ENCODE results near the gene FAM229A.
"Not testable (repeated sequence)": the region's sequence is repeated elsewhere in the genome, so short reads cannot be mapped to it uniquely, and the experiment has no call there.

FAM229A gene

DNA sequence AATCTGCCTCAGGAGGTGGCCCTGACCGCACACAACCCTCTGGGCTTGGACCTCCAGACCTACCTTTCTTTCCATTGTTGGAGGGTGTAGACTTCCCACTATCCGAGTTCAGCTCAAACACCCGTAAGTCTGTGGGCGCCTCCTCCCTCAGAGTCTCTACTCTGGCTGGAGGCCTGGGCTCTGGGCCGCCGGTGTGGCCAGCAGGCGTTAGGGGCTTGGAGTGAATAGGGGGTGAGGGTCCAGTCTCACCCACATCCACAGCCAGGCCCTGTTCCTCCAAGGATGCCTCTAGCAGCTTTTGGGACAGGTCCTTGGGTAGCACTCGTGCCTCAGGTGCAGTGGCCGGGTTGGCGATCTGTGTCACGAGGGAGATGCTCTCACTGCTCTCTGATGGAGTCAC is 13.9 kb upstream of the FAM229A start:
- DNase-seq: no peak

DNA sequence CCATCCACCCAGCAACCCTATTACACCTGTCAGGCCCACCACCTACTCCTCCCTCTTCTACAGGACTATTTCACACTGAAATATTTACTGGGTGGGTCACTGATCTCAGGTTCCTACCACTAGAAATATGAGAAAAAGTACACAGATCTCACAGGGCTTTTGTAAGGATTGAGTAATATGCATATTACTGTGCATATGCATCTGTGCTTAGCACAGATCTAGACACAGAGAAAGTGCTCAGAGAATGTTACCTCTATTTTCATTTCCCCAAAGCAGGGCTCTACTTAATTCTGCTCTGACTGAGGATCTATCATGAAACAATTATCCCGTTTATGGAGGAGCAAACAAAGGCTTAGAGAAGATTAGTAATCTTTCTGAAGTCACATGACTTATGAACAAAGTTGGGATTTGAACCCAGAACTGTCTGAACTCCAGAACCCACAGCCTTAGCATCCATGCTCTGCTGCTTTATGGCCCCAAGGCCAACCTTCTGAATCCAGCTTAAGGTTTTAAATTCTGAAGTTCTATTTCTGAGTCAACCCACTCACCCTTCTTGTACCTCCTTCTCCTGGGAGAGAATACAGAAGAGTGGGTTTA is 11.8 kb upstream of the FAM229A start:
- no peak for DNase-seq

DNA sequence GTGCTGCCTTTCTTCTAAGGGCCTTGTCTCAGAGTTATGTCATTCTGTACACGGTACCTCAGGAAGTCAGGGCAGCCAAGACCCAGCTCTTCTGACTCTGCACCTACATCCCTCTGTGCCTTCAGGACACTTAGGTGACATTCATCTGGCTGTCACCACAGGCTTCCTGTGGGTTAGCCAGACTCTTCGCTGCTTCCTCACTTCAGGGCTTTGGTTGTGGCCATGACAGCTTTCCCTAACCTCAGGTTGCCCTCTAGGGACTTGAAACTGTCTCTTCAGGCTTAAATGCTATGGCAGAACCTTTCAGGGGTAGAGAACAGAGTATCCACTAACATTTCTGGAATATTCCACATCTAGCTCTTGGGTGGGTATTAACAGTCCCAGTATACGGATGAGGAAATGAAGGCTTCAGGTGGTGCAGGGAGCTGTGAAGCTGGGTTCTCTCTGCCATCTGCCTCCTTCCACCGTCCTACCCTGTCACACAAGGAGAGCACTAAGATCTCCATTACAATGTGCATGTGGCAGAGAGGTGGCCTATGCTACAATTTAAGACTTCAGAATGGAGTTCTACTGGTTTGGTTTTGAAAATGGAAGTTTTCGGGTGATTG is 10.0 kb upstream of the FAM229A start:
- DNase-seq: peak; percentile 22

DNA sequence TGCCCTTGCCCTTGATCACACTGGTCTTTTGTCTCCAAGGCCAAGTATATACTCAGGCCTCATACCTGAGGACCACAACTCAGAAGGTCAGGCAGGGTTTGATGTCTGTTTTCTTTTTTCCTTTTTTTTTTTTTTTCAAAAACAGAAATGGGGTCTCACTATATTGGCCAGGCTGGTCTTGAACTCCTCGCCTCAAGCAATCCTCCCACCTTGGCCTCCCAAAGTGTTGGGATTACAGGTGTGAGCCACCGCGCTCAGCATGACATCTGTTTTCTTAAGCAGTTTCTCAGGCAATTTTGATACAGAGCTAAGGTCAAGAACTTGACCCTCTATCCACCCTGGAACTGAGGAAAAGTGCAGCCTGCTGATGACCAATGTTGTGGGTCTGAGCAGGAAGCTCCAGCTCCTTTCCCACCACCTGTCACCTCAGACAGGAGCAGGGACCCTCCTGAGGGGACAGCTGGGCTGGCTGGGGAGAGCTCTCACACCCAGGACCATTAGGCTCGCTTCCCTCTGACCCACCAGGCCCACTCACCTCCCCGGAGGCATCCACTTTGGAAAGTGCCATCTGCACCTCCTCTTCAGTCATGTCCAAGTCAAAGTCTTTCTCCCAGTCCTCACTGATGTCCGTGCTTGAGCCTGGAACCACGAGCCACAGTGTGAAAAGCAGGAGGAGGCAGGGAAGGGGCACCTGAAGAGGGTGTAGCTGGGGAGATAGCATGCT is 5.8 kb upstream of the FAM229A start:
- no peak for DNase-seq

DNA sequence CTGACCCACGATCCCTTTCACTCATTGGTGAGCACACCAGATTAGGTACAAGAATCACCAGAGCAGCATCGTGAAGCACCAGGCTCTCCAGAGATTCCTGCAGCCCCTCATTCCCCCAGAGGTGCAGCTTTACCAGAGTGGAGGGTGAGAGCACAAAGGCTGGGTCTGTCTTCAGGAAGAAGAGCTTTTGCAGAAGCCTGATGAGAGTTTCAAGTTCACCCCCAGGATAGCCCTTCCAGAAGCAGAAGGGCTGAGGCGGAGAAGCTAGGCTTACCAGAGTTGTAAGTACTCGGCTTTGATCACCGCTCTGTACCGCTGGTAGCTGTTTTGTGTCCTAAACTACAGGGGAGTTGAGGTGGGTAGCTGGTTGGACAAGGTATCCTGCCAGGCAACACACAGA is 3.2 kb upstream of the FAM229A start:
- no peak for DNase-seq

DNA sequence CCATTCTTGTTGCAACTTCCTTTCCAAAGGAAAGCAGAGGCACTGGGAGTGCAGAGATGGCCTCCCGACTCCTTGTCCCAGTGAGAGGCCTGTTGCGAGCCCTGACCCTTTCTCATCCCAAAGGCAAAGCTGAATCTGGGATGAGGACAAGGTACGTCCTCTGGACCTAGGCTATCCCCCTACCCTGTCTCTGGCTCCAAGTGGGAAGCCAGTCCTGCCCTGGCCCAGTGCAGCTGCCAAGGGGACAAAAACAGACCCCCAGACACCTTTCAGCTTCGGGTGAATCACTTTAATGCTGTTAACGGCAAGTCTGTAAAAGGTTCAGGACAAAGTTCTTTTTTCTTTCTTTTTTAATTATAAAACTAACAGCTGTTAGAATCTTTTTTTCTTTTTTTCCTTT is 2.6 kb upstream of the FAM229A start:
- no peak for DNase-seq

DNA sequence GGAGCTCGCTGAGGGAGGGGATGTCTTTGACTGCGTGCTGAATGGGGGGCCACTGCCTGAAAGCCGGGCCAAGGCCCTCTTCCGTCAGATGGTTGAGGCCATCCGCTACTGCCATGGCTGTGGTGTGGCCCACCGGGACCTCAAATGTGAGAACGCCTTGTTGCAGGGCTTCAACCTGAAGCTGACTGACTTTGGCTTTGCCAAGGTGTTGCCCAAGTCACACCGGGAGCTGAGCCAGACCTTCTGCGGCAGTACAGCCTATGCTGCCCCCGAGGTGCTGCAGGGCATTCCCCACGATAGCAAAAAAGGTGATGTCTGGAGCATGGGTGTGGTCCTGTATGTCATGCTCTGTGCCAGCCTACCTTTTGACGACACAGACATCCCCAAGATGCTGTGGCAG is 1.4 kb upstream of the FAM229A start:
- DNase-seq: no peak

DNA sequence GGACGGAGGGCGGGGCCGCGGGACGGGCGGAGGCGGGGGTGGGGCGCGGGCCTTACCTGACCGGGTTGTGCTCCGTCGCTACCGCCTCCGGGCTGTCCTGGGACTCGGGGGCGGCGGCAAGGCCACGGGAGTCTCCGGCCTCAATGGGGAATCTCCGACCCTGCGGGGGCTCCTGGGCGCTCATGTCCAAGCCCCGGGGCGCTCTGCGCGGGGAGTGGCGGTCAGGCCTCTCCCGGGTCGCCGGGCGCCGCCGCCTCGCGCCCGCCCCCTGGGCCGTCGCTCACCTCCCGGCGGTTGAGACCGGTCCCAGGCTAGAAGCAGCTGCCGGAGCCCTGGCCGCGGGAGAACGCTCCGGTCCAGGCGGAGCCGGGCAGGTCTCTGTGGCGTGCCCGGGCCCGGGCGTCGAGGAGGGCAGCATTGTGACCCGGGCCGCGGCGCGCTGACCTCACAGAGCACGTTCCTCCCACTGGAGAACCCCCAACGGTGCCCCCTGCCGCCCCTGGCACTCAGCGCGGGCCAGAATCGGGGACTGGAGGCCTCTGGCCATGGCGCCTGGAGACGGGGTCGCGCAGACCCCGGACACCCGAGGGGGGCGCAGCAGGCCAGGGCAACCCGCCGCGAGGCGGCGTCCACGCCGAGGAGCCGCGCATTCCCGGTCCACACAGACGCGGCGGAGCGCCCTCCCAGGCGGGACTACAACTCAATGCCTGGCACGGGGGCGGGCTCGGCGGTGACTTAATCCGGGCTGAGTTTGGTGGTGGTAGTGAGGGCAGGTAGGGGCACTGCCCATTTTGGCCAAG is 411 bp downstream of the FAM229A start:
- no peak for DNase-seq

DNA sequence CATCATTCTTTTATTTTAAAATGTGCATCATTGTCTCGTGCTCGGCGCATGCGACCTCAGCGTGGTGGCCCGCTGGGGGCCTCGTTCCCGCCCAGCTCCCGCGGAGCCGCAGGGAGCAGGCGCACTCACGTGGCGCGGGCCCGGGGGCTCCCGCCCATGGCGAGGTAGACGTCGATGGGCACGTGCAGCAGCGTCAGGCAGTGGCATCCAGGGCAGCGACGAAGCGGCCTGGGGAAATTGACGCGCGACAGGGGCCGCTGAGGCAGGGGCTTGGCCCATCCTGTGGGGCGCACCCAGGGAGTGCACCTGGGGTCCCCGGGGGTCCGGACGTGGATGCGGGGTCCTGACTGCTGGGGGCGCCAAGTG is 994 bp downstream of the FAM229A start:
- DNase-seq: no peak

DNA sequence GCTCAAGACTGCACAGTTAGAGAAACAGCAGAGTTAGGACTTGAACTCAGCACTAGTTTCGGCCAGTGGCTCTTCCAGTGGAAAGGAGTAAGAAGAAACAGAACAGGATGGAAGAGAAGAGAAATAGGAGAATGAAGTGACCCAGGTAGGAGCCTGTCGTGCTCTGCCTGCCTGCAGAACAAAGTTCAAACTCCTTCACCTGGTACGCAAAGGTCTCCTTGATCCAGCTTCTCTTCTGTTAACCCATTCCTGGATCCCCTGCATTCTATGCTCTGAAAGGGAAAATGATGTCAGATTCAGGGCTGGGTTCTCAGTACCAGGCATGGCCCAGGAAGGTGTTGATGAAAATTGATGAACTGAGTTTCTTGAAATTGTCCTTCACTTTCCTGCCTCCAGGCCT is 3.9 kb downstream of the FAM229A start:
- DNase-seq: no peak

DNA sequence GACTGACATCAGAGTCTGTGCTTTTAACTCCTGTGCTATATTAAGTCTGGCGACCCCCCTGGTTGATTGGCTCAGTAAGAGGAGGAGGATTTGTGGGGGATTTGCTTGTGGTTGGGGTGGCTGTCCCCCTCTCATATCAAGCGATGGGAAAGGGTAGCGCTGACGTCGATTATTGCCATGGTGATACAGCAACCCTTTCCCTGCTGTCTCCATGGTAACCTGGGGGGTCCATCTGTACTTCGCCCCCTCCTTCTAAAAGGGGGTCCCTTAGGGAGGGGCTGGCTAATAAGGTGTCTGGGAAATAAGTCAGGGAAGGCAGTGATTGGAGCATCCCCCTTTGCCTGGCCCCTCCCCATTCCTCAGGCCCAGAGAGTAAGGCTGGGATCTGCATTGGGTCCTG is 4.7 kb downstream of the FAM229A start:
- no peak for DNase-seq

DNA sequence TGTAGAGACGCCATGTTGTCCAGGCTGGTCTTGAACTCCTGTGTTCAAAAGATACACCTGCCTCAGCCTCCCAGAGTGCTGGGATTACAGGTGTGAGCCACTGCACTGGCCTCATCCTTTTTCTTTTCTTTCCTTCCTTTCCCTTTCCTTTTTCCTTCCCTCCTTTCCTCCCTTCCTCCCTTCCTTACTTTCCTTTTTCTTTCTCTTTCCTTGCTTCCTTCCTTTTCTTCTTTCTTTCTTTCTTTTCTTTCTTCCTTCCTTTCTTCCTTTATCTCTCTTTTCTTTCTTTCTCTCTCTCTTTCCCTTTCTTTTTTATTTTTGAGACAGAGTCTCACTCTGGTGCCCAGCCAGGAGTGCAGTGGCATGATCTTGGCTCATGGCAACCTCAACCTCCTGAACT is 5.8 kb downstream of the FAM229A start:
- no peak for DNase-seq

DNA sequence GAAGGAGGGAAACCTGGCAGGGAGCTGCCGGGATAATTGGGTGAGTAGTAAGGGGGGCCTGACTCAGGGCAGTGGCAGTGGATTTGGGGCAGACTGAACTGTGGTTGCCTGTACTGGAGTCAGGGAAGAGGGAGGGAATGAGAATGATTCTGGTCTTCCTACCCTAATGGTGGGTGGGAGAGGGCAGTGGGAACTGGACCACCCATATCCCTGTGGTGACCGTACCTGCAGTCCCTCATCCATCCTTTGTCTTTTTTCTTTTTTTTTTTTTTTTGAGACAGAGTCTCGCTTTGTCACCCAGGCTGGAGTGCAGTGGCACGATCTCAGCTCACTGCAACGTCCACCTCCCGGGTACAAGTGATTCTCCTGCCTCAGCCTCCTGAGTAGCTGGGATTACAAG is 6.5 kb downstream of the FAM229A start:
- DNase-seq: not testable (repeated sequence)

DNA sequence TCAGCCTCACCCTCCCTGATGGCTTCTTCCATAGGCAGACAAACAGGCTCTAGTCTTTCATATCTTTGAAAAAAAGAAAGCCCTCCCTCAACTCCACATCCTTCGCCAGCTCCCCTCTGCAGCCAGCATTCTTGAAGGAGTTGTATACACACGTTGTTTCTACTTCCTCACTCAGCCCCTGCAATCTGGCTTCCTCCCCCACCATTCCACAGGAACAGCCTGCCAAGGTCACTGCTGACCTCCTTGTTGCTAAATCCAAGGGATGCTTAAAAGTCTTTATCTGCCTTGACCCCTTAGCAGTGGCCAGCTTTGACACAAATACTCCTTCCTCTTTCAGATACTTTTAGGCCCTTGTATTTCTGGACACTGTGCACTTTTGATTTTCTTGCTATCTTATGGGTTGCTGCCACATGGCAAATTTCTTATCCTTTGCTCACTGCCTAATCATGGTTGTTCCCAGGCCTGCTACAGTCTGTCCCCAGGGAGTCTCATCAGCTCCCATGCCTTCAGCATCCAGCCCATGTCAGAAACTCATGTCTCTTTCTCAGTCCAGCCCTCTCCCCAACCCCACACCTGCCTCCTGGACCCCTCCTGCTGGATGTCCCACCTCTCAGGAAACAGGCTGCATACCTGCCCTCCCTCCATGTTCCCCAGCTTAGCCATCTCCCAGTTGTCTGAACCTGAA is 8.3 kb downstream of the FAM229A start:
- DNase-seq: no peak

DNA sequence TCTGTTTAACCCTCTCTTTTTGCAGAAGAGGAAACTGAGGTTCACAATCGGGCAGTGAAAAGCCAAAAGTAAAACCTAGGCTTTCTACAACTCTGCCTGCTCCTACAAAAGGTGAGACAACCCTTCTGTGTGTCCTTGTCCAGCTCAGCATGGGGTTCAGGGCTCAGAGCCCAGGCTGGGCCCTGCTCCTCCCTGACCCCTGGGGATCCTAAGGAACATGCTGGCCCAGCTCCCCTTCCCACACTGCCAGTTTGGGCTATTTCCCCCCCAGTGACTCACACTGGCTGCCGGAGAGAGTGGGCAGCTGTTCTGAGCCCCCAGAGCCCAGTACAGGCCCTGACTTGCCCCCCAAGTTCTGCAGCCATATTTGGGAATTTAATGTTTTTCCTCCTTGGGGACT is 8.9 kb downstream of the FAM229A start:
- DNase-seq: no peak

DNA sequence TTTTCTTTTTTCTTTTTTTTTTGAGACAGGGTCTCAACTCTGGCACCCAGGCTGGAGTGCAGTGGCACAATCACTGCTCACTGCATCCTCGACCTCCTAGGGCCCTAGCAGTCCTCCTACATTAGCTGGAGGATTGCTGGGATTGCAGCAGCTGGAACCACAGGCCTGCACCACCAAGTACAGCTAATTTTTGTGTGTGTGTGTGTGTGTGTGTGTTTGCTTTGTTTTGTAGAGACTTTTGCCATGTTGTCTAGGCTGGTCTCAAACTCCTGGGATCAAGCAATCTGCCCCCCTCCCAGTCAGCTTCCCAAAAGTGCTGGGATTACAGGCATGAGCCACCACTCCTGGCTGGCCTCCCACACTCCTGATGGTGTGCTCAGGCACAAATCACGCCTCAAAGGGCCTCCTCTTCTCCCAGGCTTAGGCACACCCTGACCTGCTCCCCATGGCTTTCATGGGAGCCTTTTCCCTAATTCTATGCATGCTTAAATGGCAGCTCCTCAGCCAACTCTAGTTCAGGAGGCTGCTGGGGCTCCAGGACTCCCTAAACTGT is 9.4 kb downstream of the FAM229A start:
- DNase-seq: no peak

DNA sequence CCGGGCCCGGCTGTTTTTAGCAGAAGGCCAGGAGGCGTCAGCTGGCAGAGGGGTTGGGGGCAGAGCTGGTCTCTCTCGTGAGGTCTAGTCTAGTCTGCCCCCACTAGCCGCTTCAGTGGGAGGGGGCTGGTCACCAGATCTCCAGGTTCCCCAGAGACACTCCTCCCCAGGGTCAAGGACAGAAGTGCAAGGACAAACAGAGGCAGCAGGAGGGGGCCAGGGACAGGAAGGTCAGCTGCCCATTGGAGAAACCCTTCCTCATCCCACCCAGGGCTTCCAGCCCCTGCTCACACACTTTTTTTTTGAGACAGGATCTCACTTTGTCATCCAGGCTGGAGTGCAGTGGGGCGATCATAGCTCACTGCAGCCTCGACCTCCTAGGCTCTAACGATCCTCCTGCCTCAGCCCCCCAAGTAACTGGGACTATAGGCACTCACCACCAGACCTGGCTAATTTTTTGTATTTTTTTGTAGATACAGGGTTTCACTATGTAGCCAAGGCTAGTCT is 10.0 kb downstream of the FAM229A start:
- no peak for DNase-seq

DNA sequence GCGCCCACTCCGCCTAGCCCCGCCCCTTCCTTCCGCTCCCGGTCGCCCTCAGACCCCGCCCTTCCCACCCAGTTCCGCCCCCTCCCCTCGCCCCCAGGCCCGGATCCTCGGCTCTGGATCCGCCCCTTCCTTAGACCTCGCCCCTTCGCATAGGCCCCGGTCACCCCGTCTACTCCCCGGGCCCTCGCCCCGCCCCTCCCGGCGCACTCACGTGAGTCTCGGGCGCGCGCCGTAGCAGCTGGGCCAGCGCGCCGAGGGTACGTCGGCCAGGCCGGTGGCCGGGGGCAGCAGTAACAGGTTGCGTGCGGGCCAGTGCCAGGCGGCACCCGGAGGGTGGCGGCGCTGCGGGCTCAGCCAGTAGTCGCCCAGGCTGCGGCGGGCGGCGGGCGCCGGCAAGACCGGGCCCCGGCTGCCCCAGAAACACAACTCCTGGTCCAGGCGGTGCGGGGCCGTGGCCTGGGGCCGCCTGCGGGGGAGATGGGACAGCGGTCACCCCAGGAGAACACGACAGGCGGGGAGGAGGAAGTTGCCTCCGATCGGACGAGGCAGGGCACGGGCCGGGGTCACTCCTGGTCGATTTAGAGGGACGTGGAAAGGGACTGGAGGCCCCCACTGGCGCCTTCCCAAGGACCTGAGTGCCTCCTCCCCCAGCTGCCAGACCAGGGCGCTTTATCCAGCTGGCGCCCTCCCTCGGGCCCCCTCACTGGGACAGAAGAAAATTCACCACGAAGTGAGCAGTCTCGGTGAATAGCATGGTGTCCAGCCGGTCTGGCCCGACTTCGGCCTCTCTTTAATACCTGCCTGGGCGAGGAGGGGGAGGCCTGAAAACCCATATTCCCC is 10.7 kb downstream of the FAM229A start:
- peak; percentile 86 for DNase-seq

DNA sequence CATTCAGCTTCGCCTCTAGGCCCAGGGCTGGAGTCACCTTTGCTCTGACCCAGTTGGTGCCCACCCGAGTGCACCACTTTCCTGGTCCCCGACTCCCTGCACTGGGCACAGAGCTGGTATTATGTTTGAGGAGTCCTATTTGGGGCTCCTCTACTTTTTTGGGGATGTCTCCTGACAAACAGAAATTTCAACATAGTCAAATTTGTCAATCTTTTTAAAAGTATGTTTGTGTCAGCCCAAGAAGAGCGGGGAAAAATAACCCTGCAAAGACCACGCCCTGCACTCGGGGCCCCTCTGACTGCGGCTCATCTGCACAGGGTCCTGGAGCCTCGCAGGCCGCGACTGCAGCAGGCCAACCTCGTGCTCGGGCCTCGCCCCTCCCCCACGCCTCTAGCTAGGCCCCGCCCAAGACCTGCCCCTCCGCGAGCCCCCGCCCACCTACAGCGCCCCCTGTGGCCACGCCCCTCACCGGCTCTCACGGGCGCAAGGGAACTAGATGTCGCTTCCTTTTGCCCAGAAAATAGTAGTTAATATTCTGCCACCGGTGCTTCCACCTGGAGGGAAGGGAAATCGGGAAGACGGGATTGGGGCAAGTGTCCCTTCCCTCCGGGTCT is 11.4 kb downstream of the FAM229A start:
- DNase-seq: no peak

DNA sequence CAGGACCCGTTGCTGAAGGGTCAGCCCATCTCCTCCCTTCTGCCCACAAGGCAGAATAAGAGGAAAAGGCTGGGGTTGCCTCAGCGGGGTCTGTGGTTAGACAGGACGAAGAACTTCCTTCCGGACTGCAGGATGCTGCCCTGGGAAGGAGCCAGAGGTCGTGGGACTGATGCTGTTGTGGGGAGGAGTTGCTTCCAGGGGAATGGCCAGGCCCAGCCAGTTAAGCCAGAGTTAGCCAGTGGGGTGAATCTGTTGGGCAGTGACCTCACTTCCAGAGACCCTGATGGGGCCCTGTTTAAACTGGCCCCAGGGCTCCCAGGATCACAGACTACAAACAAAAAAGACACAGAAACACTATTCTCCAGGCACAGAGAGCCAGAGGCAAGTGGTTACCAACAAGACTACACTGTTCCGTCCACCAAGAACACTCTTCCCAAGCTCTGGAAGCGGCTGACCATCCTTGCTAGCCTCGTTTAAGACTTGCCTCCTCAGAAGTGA is 13.0 kb downstream of the FAM229A start:
- DNase-seq: no peak

DNA sequence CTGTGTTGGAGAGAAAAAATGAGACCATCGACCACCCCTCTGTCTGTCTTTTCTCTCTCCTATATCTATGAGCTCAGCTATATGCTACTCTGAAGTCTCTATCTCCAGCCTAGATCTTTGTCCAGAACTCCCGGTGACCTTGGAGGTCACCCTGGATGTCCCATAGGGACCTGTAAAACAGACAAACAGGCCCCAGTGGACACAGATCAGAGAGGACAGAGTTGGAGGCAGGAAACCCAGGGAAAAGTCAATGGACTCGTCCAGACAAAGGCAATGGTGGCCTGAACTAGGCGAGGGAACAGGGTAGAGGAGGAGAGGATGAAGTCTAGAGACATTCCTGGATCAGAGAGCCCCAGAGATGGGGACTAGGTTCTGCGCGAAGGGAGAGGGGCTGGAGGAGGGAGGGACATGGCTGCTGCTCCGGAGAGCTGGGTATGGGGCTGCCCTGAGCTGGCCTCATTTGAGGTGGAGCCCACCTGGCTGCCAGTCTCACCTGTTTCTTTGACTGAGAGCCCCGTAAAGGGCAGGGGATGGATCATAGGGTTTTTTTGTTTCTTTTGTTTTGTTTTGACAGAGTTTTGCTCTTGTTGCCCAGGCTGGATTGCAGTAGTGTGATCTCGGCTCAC is 15.6 kb downstream of the FAM229A start:
- DNase-seq: no peak
